ENCODE data around the gene FAM107A. TPM values are rescaled to one million over a fixed set of nuclear protein-coding genes. Genes with fewer than 3 reads are reported as not detected.
A peak's percentile ranks its signal among the peaks of the same experiment; 100 is the strongest.

The FAM107A gene
- total and polyA plus RNA-seq, 2 experiments from 2014 or later: 1.0 to 1.1 TPM

GRCh38 chr3:58556761-58557221, 20.4 kb downstream of the FAM107A start:
- H3K4me1 ChIP-seq (ENCODE audit: insufficient read depth): peaks cover 4% of the 10 kb centered on the region
- H3K4me1 Mint-ChIP-seq: peaks cover 24% of the 10 kb centered on the region
- no peak overlapping the region for H3K4me3 ChIP-seq
- peaks cover 22% of the 10 kb centered on the region for H3K9me3 Mint-ChIP-seq
- TF ChIP-seq JUNB (IDR thresholded peaks at IDR 0.05; ENCODE audit: unreplicated experiment): no peak
- TF ChIP-seq EZH2phosphoT487 (IDR thresholded peaks at IDR 0.05; ENCODE audit: unreplicated experiment): no peak
- no peak for TF ChIP-seq STAT1 (IDR thresholded peaks at IDR 0.05; ENCODE audit: unreplicated experiment)
- TF ChIP-seq ZNF331 (CRISPR knock-in tag; IDR thresholded peaks at IDR 0.05; ENCODE audit: low read depth): no peak
- TF ChIP-seq ETS1 (IDR thresholded peaks at IDR 0.05): no peak
- TF ChIP-seq ZNF462 (CRISPR knock-in tag; IDR thresholded peaks at IDR 0.05): no peak
- no peak for TF ChIP-seq EZH2 (IDR thresholded peaks at IDR 0.05; ENCODE audit: low read depth, unreplicated experiment)
- no peak for TF ChIP-seq REST (IDR thresholded peaks at IDR 0.05; ENCODE audit: unreplicated experiment)
- TF ChIP-seq ZNF114 (CRISPR knock-in tag; IDR thresholded peaks at IDR 0.05): no peak
- TF ChIP-seq NANOG (IDR thresholded peaks at IDR 0.05; ENCODE audit: borderline replicate concordance): no peak
- no peak for TF ChIP-seq CTCF (conservative IDR thresholded peaks at IDR 0.05; ENCODE audit: low read depth in 2 of 2)
- no peak for TF ChIP-seq POLR2AphosphoS5 (IDR thresholded peaks at IDR 0.05; ENCODE audit: low read depth)
- no peak for TF ChIP-seq CREB1 (CRISPR knock-in tag; IDR thresholded peaks at IDR 0.05; ENCODE audit: low read depth)
- H4K20me1 ChIP-seq (replicated peaks; ENCODE audit: insufficient read depth): no peaks in the 10 kb centered on the region
- H3K27me3 Mint-ChIP-seq (ENCODE audit: insufficient read depth, low read depth, poor library complexity): peaks cover 10% of the 10 kb centered on the region
- no peaks in the 10 kb centered on the region for H3K9me2 ChIP-seq (ENCODE audit: insufficient read depth)
- H2AFZ ChIP-seq: peak overlapping the region; percentile 26; the same call in 1 of the 2 replicates
- no peak overlapping the region for H3K27ac ChIP-seq (ENCODE audit: low read depth)
- no peak overlapping the region for H3K27ac Mint-ChIP-seq
- H3K79me2 ChIP-seq (replicated peaks; ENCODE audit: insufficient read depth): no peaks in the 10 kb centered on the region
- no peak overlapping the region for H3K4me2 ChIP-seq
- no peak for DNase-seq (ENCODE audit: low spot score)
- H3F3A ChIP-seq (replicated peaks; ENCODE audit: low read depth): no peaks in the 10 kb centered on the region
- no peak; the same call in 2 of the 3 replicates for ATAC-seq
- peaks cover 7% of the 10 kb centered on the region; the same call in 2 of the 3 replicates for H3K36me3 Mint-ChIP-seq (ENCODE audit: low read depth)
- no peaks in the 10 kb centered on the region for H3K27me3 ChIP-seq (ENCODE audit: insufficient read depth)
- H3K4me3 Mint-ChIP-seq: no peak overlapping the region
- no peaks in the 10 kb centered on the region for H3K36me3 ChIP-seq (ENCODE audit: insufficient read depth)
